Type B pancreatic cell (in vitro differentiated cells): ENCODE data around the gene TMEM219. TPM values are rescaled to one million over a fixed set of nuclear protein-coding genes. Genes with fewer than 3 reads are reported as not detected.

Experiments used
- DNase-seq: peaks from one replicate; pipeline ENCODE4 v3.0.0; 2021; ENCODE audit warnings: mixed read lengths; ENCODE audit not compliant: unreplicated experiment; ENCODE audit errors: extremely low spot score
- H3K27ac Mint-ChIP-seq: 2 replicates; pipeline ENCODE4 v1.8.0; 2021; ENCODE audit warnings: mild to moderate bottlenecking, mixed read lengths
- H3K27me3 Mint-ChIP-seq: 2 replicates; pipeline ENCODE4 v1.8.0; 2021; ENCODE audit warnings: mixed read lengths
- H3K36me3 Mint-ChIP-seq: 2 replicates; pipeline ENCODE4 v1.8.0; 2021; ENCODE audit warnings: mixed read lengths
- H3K4me1 Mint-ChIP-seq: one replicate; pipeline ENCODE4 v1.8.0; 2021; ENCODE audit warnings: mixed read lengths; ENCODE audit not compliant: unreplicated experiment
- H3K4me3 Mint-ChIP-seq: 2 replicates; pipeline ENCODE4 v1.8.0; 2021; ENCODE audit warnings: mild to moderate bottlenecking, mixed read lengths
- H3K9me3 Mint-ChIP-seq: 2 replicates; pipeline ENCODE4 v1.8.0; 2021; ENCODE audit warnings: mixed read lengths
- CTCF ChIP-seq: fragments of 200-600 bp; sonication (generic); conservative IDR thresholded peaks from 2 replicates; pipeline ENCODE4 v1.5.0; 2021; ENCODE audit warnings: antibody characterized with exemption, mild to moderate bottlenecking
- total RNA-seq: library from RNA; stranded (reverse); gene quantifications from 2 replicates; pipeline ENCODE4 v1.2.1, GENCODE V29; 2021; ENCODE audit warnings: low replicate concordance

The TMEM219 gene
- total RNA-seq, 1 donor from 2014 or later, result 72.4 TPM

- peaks cover 17% of the 10 kb centered on the region for H3K36me3 Mint-ChIP-seq
- peaks cover 22% of the 10 kb centered on the region for H3K4me1 Mint-ChIP-seq
- H3K9me3 Mint-ChIP-seq, result no peaks in the 10 kb centered on the region
- no peak overlapping the region for H3K27ac Mint-ChIP-seq
- no peaks in the 10 kb centered on the region for H3K27me3 Mint-ChIP-seq
- no peak for DNase-seq
- TF ChIP-seq CTCF, result no peak
- no peak overlapping the region for H3K4me3 Mint-ChIP-seq
Observed at GRCh38 chr16:29990034-29990433, 28.2 kb downstream of the TMEM219 start.

GRCh38 chr16:29990883-29991570, 29.1 kb downstream of the TMEM219 start:
- TF ChIP-seq CTCF, result no peak
- H3K4me1 Mint-ChIP-seq, result peaks cover 22% of the 10 kb centered on the region
- no peak overlapping the region for H3K4me3 Mint-ChIP-seq

GRCh38 chr16:29991571-29991904, 29.7 kb downstream of the TMEM219 start:
- Mint-ChIP-seq H3K36me3 (peaks cover 14% of the 10 kb centered on the region), H3K27me3 (no peaks in the 10 kb centered on the region), H3K4me3 (no peak overlapping the region), H3K9me3 (no peaks in the 10 kb centered on the region), H3K4me1 (peaks cover 22% of the 10 kb centered on the region), H3K27ac (no peak overlapping the region)
- no peak for DNase-seq
- TF ChIP-seq CTCF, result no peak

More at GRCh38 chr16:29990883-29991570, 29.1 kb downstream of the TMEM219 start:
- H3K36me3 Mint-ChIP-seq, result peaks cover 14% of the 10 kb centered on the region
- H3K27ac Mint-ChIP-seq, result no peak overlapping the region
- DNase-seq, result no peak
- H3K27me3 Mint-ChIP-seq, result no peaks in the 10 kb centered on the region
- H3K9me3 Mint-ChIP-seq, result no peaks in the 10 kb centered on the region

GRCh38 chr16:29992344-29992967, 30.6 kb downstream of the TMEM219 start:
- Mint-ChIP-seq H3K27me3 (no peaks in the 10 kb centered on the region), H3K4me1 (peaks cover 27% of the 10 kb centered on the region), H3K9me3 (no peaks in the 10 kb centered on the region), H3K4me3 (peak overlapping the region; percentile 31), H3K36me3 (peaks cover 17% of the 10 kb centered on the region), H3K27ac (no peak overlapping the region)
- no peak for DNase-seq
- TF ChIP-seq CTCF, result no peak

DNA sequence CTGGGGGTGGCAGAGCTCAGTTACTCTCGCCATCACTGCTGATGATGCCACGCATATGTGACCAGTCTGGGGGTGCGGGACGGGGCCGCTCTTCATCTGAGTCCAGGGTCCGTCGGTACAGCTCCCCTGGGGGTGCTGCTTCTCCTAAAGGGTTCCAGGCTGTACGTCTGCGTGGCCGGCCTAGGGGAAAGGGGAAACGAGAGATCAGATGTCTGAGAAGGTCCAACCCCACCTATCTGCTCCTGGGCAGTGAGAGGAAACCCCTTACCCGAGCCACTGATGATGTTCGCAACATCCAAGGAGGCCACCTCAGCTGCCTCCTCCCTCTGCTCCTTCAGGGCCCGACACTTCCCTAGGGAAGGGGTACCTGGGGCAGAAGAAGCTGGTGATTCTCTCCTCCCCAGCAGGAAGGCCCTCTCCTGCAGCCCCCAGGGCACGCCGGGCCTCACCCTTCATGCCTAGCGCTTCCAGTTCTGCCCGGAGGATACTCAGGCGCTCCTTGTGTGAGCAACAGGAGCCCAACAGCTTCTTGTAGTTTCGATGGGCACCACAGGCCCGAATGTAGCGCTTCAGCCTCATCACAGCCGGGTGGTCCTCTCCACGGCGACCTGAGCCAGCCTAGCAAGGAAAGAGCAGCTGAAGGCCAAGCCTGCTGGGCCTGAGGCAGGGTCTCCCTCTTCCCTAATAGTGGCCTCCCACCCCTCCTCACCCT, 31.5 kb downstream of the TMEM219 start:
- Mint-ChIP-seq H3K9me3 (no peaks in the 10 kb centered on the region), H3K36me3 (peaks cover 17% of the 10 kb centered on the region), H3K27ac (no peak overlapping the region), H3K4me1 (peaks cover 27% of the 10 kb centered on the region), H3K4me3 (no peak overlapping the region), H3K27me3 (no peaks in the 10 kb centered on the region)
- peak; percentile 70 for DNase-seq
- no peak for TF ChIP-seq CTCF
